HS-27A (cell line): ENCODE data around the gene B3GALT5.

ENCODE experiments used
- DNase-seq: peaks from one replicate; pipeline ENCODE4 v3.0.0-alpha.2; 2012; ENCODE audit warnings: low read depth, missing footprints

B3GALT5 gene

DNA sequence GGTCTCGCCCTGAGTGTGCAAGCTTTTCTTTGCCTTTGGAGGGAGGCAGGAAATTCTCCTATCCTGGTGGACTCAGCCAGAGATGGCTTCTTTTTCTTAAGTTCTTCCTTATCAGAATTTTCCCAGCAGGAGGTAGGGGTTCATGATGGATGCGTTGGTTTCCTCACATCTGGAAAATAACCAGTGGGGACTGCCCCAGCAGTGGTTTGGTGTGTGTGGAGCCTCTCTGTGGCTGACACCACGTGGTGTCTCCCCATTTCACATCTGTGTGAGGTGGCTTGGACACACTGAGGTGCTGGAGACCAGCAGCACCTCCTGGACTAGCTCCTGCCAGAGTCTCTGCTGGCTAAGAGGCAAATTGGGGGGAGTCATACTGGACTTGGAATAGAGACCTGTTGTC lies 32.6 kb downstream of the B3GALT5 start:
- DNase-seq = no peak

DNA sequence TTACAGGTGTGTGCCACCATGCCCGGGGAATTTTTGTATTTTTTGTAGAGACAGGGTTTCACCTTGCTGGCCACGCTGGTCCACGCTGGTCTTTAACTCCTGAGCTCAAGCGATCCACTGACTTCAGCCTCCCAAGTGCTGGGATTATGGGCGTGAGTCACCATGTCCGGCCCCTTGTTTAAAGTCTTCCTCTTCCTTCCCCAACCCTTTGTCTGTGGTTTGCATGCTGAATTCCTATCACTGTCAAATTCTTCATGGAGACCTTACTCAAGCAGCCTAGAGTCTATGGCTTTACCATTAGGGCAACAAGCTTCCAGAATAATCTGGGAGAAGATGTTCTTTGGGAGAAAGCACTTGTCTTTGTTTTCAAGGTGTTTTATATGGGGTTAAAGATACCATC lies 34.7 kb downstream of the B3GALT5 start:
- DNase-seq = peak; percentile 63

GRCh38 chr21:39648879-39649278 lies 36.1 kb downstream of the B3GALT5 start:
- DNase-seq = no peak

- no peak for DNase-seq
Observed at GRCh38 chr21:39649526-39649925, 36.8 kb downstream of the B3GALT5 start.

- no peak for DNase-seq
Observed at GRCh38 chr21:39650306-39650705, 37.6 kb downstream of the B3GALT5 start.

DNA sequence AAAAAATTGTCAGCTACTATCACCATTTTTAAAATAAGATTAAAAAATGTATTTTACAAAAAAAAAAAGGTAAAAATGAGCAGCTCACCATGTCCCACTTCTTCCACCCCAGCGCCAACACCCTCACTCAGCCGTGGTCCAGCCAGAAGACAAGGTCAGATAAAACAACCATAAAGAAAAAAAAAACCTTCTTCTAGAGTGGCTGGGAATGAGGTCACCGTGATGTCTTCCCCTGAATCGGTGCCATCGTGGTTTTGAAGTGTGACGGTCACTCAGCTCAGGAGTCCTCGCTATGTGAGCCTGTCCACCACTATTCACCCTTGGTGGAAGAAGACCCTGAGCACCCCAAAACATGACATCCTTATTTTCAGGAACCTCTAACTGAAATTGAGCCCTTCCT lies 38.1 kb downstream of the B3GALT5 start:
- DNase-seq = no peak

DNA sequence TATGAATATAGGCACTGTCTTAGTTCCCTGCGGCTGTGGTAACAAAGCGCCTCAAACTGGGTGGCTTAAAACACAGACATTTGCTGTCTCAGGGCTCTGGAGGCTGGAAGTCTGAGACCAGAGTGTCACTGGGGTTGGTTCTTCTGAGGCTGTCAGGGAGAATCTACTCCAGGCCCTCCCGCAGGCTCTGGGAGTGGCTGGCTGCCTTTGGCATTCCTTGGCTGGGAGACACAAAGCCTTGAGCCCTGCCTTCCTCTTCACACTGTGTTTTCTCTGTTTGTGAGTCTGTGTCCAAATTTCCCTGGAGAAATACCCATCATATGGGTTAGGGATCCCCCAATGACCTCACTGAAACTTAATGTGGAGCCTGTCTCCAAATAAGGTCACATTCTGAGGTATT lies 38.5 kb downstream of the B3GALT5 start:
- no peak for DNase-seq

- no peak for DNase-seq
Observed at GRCh38 chr21:39654951-39655350, 42.2 kb downstream of the B3GALT5 start.

DNA sequence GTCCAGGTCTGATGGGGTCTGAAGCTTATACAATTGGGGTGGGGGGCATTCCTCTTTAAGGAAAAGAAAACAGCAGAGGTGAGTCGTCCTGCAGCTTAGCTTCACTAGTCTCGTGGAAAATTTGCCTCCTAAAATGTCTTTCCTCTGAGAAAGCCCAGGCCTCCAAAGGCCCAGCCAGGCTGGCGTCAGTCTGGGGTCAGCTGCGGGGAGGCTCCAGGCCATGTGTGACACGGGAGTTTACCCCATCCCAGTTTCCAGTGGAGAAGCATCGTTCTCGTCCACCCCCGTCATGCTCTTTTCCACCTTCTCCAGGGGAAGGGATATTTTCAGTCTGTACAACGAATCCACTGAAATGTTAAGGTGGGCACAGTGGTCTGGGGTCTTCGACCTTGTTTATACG lies 42.8 kb downstream of the B3GALT5 start:
- DNase-seq = no peak

- DNase-seq = no peak
Observed at GRCh38 chr21:39656209-39656608, 43.5 kb downstream of the B3GALT5 start.

DNA sequence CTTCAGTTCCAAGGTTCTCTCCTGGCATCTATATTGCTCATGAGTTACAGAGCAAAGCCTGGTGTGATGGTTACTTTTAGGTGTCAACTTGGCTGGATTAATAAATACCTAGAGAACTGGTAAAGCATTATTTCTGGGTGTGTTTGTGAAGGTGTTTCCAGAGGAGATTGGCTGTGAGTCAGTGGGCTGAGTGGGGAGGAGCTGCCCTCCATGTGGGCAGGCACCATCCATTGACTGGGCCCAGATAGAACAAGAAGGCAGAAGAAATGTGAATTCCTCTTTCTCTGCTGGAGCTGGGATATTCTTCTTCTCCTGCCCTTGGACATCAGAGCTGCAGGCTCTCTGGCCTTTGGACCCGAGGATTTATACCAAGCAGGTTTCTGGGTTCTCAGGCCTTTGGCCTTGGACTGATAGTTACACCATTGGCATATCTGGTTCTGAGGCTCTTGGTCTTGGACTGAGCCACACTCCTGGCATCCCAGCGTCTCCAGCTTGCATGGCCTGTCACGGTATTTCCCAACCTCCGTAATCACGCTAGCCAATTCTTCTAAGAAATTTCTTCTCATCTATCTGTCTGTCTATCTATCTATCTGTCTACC lies 44.5 kb downstream of the B3GALT5 start:
- DNase-seq = no peak

- no peak for DNase-seq
Observed at GRCh38 chr21:39658066-39658465, 45.3 kb downstream of the B3GALT5 start.

DNA sequence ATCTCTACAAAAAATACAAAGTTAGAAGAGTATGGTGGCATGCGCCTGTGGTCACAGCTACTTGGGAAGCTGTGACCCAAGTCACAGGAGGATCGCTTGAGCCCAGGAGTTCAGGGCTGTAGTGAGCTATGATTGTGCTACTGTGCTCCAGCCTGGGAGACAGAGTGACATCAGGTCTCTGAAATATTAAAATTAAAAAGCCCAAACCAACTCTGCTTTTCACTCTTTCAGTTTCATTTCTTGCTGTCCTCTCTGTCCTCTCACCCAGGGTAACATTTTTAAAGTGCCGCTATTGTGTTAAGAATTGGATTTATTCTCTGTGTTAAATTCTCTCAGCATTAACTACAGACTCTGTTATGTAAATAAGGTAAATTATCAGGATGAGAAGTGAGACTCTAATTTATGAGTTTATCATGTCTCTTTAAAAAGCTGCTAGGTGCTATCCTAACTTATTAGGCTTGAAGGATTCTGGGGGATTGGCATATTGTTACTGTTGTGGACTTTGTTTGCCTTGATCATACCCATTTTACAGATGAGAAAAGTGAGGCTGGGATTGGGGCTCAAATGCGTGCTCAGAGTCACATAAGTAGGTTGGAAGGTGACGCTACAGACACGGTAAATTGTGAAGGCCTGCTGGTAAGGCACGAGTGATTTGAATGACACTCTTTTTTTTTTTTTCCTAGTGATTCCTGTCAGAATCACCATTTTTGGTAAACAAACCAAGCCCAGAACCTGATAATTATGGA lies 46.5 kb downstream of the B3GALT5 start:
- DNase-seq = no peak

DNA sequence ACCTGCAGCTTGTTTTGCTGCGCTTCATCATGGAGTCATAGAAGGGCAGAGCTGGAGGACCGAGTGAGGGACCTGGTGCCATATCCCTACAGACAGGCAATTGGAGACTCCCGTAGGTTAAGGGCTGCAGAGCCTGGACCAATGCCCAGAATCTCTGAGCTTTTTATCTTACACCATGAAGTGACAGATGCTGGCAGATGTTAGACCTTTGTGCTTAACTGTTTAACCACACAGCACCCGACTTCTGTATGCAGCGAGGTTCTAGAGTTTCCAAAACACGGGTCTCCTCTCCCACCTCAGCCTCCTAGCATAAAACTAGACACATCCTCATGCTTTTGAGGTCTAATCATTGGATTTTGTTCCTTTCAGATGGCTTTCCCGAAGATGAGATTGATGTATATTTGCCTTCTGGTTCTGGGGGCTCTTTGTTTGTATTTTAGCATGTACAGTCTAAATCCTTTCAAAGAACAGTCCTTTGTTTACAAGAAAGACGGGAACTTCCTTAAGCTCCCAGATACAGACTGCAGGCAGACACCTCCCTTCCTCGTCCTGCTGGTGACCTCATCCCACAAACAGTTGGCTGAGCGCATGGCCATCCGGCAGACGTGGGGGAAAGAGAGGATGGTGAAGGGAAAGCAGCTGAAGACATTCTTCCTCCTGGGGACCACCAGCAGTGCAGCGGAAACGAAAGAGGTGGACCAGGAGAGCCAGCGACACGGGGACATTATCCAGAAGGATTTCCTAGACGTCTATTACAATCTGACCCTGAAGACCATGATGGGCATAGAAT lies 47.6 kb downstream of the B3GALT5 start:
- DNase-seq = peak; percentile 34

- no peak for DNase-seq
Observed at GRCh38 chr21:39661121-39661520, 48.4 kb downstream of the B3GALT5 start.

DNA sequence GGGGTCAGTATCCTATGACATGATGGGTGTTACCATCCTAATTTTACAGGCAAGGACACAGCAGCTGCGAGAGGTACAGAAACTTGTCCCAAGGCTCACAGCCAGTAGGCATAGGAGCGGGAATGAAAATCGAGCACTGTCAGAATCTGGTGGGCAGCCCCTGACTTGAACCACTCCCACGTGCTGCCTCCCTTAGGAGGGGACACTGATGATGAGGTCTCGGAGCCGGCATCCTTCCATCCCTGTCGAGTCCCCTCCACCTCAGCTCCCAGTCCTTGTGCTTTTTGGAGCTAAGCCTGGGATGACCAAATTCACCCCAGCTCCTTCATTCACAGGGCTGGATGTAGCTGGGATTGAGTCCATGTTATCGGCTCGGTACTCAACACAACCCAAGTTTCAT lies 49.0 kb downstream of the B3GALT5 start:
- no peak for DNase-seq

DNA sequence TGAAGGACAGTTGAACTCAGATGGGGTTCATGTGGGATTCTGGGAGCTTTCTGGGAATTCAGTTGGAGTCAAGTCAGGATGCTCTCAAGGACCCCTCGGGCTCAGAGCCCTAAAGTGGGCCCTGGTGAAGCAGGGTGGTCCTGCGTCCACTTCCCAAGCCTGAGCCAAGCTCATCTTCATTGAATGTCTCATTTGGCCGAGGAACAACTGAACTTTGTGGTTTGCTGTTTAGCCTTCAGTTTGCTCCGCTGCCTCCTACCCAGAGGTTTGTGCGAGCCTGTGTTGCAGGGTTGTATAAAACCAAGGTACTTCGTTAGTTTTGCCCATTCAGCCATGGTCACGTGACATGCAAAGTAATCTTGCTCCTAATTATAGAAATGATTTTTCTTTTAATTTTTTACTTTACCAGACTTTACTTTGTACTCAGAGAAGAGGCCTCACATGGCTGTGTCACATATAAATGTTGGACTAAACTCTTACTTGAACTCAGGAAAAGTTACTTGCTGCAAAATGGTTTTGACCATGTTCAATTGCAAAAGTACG lies 49.7 kb downstream of the B3GALT5 start:
- DNase-seq = no peak

GRCh38 chr21:39663066-39663465 lies 50.3 kb downstream of the B3GALT5 start:
- DNase-seq = no peak

DNA sequence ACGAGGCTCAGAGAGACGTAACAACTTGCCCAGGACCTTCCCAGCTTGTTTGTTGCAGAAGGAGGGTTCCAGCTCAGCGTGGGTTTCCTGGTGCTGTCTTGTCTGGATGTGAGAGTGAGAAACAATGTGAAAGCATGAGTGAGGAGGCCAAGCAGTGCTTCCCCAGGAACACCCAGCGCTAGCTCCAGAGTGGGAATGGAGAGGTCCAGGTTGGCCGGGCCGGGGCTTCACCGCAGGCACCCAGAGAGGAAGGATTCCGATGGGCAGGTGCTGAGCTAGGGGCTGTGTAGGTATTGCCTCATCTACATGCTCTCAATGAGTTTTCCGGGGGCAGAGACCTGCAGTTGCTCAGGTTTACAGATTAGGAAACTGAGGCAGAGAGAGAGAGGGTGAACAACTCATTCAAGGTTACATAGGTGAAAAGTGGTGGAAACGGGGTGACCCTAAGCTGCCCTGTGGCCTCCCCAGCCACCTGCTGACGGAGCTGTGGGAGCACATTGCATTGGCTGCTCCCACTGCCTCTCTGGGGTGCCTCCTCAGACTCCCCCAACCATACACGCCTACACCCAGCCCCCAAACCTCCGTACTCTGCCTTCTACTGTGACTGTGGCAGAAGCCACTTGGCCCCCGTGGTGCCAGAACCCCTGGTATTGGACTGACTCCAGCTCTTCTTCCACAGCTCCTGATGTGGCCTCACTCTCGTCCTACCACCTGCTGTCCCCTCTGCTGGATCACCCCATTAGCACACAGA lies 51.2 kb downstream of the B3GALT5 start:
- no peak for DNase-seq

DNA sequence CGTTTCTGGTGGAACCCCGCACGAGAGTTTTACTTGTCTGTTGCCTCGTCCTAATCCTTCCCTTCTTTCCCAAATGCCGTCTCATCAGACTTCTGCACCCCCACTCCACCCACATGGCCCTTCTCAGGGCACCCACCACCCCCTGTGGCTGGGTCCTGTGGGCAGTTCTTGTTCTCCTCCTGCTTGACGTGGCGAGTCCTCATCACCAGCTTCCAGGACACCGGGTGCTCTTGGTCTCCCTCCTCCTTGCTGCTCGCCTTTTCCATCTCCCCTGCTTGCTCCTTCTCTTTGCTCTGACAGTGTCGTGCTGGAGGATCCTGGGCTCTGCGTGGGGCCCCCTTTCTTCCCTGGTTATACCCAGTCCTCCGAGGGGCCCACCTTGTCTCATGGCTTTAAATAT lies 51.8 kb downstream of the B3GALT5 start:
- no peak for DNase-seq

- no peak for DNase-seq
Observed at GRCh38 chr21:39666026-39666425, 53.3 kb downstream of the B3GALT5 start.

GRCh38 chr21:39666681-39667315 lies 54.1 kb downstream of the B3GALT5 start:
- no peak for DNase-seq
